ENCODE measurements around the gene MCC.

DNA sequence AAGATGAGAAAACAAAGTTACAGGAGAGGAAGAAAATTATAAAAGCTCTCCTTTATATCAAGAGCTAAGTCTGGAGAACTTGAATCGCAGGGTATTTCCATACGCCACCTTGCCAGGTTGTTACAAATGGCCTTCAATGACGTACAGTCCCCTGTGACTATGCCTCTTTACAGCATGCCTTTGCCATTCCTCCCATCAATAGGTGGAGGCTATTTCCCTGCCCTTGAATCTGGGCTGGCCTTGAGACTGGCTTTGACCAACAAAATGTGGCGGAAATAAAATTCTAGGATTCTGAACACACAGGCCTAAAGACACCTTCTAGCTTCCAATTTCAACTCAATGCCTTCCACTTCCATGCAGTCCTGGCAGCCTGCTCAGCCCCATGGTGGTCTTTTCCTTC, 99.1 kb downstream of the MCC start:
- TF ChIP-seq CTCF (IDR thresholded peaks at IDR 0.05) (no peak), POLR2A (IDR thresholded peaks at IDR 0.05) (no peak)

Data from thyroid gland (tissue), 4 donors.